Kidney (tissue), 14 donors: ENCODE results near the gene TSPAN6. TPM values are rescaled to one million over a fixed set of nuclear protein-coding genes. Genes with fewer than 3 reads are reported as not detected.

Experiments used
- DNase-seq, 5 donors: peaks; one replicate each; pipeline ENCODE4 v3.0.0-alpha.2; 2013 to 2020
- FAIRE-seq: peaks from 2 replicates; lab custom pipeline; 2012; peaks lifted over from hg19 to GRCh38; lab: Jason Lieb, UNC
- H3K27ac ChIP-seq, 2 donors: one replicate each; pipeline ENCODE4 v1.7.0; 2013; ENCODE audit warnings: low read depth in 2 of 2, low read length in 2 of 2, inconsistent platforms in 1 of 2
- H3K27me3 ChIP-seq: one replicate; pipeline ENCODE4 v1.7.1; 2013; ENCODE audit warnings: low read length, inconsistent platforms; ENCODE audit not compliant: control insufficient read depth, insufficient read depth
- H3K36me3 ChIP-seq, 3 donors: one replicate each; pipeline versions ENCODE4 v1.7.0 to v1.7.1; 2013; ENCODE audit warnings: low read length in 3 of 3, control low read depth in 1 of 3, inconsistent platforms in 1 of 3; ENCODE audit not compliant: insufficient read depth in 3 of 3, control insufficient read depth in 2 of 3
- H3K4me1 ChIP-seq, 3 donors: one replicate each; pipeline versions ENCODE4 v1.7.0 to v1.7.1; 2013; ENCODE audit warnings: low read length in 3 of 3, inconsistent platforms in 1 of 3, low read depth in 1 of 3; ENCODE audit not compliant: control insufficient read depth in 2 of 3, insufficient read depth in 2 of 3
- H3K4me3 ChIP-seq, 3 donors: one replicate each; pipeline versions ENCODE4 v1.7.0 to v1.8.1; 2013; ENCODE audit warnings: low read length in 3 of 3, control low read depth in 1 of 3, inconsistent platforms in 1 of 3
- H3K9ac ChIP-seq, 3 donors: one replicate each; pipeline versions ENCODE4 v1.7.0 to v1.7.1; 2013; ENCODE audit warnings: low read length in 3 of 3, control low read depth in 1 of 3, inconsistent platforms in 1 of 3
- H3K9me3 ChIP-seq, 3 donors: one replicate each; pipeline versions ENCODE4 v1.7.0 to v1.7.1; 2013; ENCODE audit warnings: low read length in 3 of 3, control low read depth in 1 of 3, inconsistent platforms in 1 of 3; ENCODE audit not compliant: control insufficient read depth in 2 of 3, insufficient read depth in 1 of 3
- CTCF ChIP-seq: IDR thresholded peaks from 3 replicates; pipeline ENCODE4 v1.5.1; 2012; ENCODE audit warnings: mild to moderate bottlenecking, moderate library complexity, borderline replicate concordance; ENCODE audit not compliant: insufficient read depth; ENCODE audit errors: extremely low read depth
- intact Hi-C: fragments of 100-400 bp; cut with DNase I; formaldehyde crosslinking; loops from one replicate; pipeline ENCODE4 v1.11.1; 2022
- polyA plus RNA-seq: library from polyadenylated mRNA; stranded (reverse); fragments of 350-450 nt; fragmentation: Illumina TruSeq; extraction: RNeasy Lipid Tissue Mini Kit (QIAGEN cat#74804); gene quantifications from one replicate; pipeline ENCODE4 v1.2.3, GENCODE V29; 2014; ENCODE audit warnings: low read depth, low replicate concordance; ENCODE audit not compliant: insufficient read depth
- total RNA-seq: library from RNA; stranded (reverse); fragmentation: NEBNext Ultra II Directional; extraction: Animal tissue kit (Norgen Biotek cat#: 25700); gene quantifications from one replicate; pipeline ENCODE4 v1.2.1, GENCODE V29; 2021
- donor health status: control.
- donor health status: control.
- donor health status: control.
- donor health status: control.
- donor health status: control.
- donor health status: DM: yes; HTN: yes; CAD: no.
- donor health status: Normal renal cell carcinoma (clear cell type).

TSPAN6 gene
- total and polyA plus RNA-seq, 2 donors from 2014 or later = 27.8 to 60.1 TPM

GRCh38 chrX:100659431-100660137 lies 23.0 kb upstream of the TSPAN6 start:
- Histone ChIP-seq H3K9me3 (no peaks in the 10 kb centered on the region), H3K4me1 (no peaks in the 10 kb centered on the region), H3K27ac (no peak overlapping the region), H3K9ac (no peak overlapping the region), H3K36me3 (no peaks in the 10 kb centered on the region), H3K27me3 (no peaks in the 10 kb centered on the region), H3K4me3 (no peak overlapping the region)
- intact Hi-C loops = no loop called here
- FAIRE-seq (no peak), DNase-seq (no peak)
- TF ChIP-seq CTCF = no peak

- H3K36me3 ChIP-seq = no peaks in the 10 kb centered on the region
- H3K9me3 ChIP-seq = no peaks in the 10 kb centered on the region
- H3K4me3 ChIP-seq = no peak overlapping the region
- no peaks in the 10 kb centered on the region for H3K27me3 ChIP-seq
- no peaks in the 10 kb centered on the region for H3K4me1 ChIP-seq
- FAIRE-seq = no peak
- TF ChIP-seq CTCF = no peak
- intact Hi-C loops = no loop called here
- no peak for DNase-seq
- no peak overlapping the region for H3K27ac ChIP-seq
- H3K9ac ChIP-seq = no peak overlapping the region
Observed at GRCh38 chrX:100658941-100659381, 22.4 kb upstream of the TSPAN6 start.

GRCh38 chrX:100654261-100654660 lies 17.7 kb upstream of the TSPAN6 start:
- Histone ChIP-seq H3K4me1 (no peaks in the 10 kb centered on the region), H3K9me3 (no peaks in the 10 kb centered on the region), H3K27ac (no peak overlapping the region), H3K9ac (no peak overlapping the region), H3K36me3 (no peaks in the 10 kb centered on the region), H3K4me3 (no peak overlapping the region), H3K27me3 (no peaks in the 10 kb centered on the region)
- no peak for DNase-seq
- intact Hi-C loops = no loop called here
- no peak for TF ChIP-seq CTCF
- FAIRE-seq = no peak
